ENCODE results near the gene NR4A3.

Gene NR4A3

DNA sequence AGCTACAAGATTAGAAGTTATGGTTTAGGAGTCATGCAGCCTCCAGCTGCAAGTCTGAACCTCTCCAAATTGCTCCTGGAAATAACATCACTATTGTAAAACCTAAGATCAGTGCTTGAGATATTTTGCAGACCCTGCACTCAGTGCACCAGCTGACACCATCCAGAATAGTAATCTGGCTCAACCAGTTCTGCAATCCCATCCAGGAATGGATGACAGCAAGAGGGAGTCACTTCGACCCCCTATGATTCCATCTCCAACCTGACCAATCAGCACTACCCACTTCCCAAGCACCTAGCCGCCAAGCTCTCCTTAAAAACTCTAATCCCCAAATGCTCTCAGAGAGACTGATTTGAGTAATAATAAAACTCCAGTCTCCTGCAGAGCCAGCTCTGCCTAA, 37.9 kb upstream of the NR4A3 start:
- Histone ChIP-seq H3K9ac (ENCODE audit: low read length) (no peak overlapping the region), H3K4me1 (ENCODE audit: low read length) (peaks cover 9% of the 10 kb centered on the region; the same call in 1 of the 2 replicates), H3K79me2 (ENCODE audit: low read length) (no peaks in the 10 kb centered on the region), H3K36me3 (replicated peaks; ENCODE audit: insufficient read depth, low read length) (no peaks in the 10 kb centered on the region), H3F3A (ENCODE audit: insufficient read depth, low read length) (no peaks in the 10 kb centered on the region), H2AFZ (ENCODE audit: low read length) (no peak overlapping the region), H3K4me3 (ENCODE audit: low read length) (no peak overlapping the region), H3K4me2 (ENCODE audit: low read depth, low read length) (peak overlapping the region; percentile 3; the same call in 1 of the 2 replicates), H4K20me1 (ENCODE audit: insufficient read depth, low read length) (no peaks in the 10 kb centered on the region), H3K27ac (ENCODE audit: low read length) (no peak overlapping the region), H3K9me2 (replicated peaks; ENCODE audit: insufficient read depth, low read length) (no peaks in the 10 kb centered on the region), H3K9me3 (replicated peaks; ENCODE audit: insufficient read depth, low read length) (no peaks in the 10 kb centered on the region), H3K27me3 (replicated peaks; ENCODE audit: insufficient read depth, low read length) (no peaks in the 10 kb centered on the region)
- TF ChIP-seq EZH2phosphoT487 (IDR thresholded peaks at IDR 0.05; ENCODE audit: low read length) (no peak), EZH2 (optimal IDR thresholded peaks at IDR 0.05; ENCODE audit: low read depth, low read length) (no peak)
- TF ChIP-seq, protein P1, sequence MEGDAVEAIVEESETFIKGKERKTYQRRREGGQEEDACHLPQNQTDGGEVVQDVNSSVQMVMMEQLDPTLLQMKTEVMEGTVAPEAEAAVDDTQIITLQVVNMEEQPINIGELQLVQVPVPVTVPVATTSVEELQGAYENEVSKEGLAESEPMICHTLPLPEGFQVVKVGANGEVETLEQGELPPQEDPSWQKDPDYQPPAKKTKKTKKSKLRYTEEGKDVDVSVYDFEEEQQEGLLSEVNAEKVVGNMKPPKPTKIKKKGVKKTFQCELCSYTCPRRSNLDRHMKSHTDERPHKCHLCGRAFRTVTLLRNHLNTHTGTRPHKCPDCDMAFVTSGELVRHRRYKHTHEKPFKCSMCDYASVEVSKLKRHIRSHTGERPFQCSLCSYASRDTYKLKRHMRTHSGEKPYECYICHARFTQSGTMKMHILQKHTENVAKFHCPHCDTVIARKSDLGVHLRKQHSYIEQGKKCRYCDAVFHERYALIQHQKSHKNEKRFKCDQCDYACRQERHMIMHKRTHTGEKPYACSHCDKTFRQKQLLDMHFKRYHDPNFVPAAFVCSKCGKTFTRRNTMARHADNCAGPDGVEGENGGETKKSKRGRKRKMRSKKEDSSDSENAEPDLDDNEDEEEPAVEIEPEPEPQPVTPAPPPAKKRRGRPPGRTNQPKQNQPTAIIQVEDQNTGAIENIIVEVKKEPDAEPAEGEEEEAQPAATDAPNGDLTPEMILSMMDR (IDR thresholded peaks at IDR 0.05; ENCODE audit: low read length), result no peak
- DNase-seq, result no peak

DNA sequence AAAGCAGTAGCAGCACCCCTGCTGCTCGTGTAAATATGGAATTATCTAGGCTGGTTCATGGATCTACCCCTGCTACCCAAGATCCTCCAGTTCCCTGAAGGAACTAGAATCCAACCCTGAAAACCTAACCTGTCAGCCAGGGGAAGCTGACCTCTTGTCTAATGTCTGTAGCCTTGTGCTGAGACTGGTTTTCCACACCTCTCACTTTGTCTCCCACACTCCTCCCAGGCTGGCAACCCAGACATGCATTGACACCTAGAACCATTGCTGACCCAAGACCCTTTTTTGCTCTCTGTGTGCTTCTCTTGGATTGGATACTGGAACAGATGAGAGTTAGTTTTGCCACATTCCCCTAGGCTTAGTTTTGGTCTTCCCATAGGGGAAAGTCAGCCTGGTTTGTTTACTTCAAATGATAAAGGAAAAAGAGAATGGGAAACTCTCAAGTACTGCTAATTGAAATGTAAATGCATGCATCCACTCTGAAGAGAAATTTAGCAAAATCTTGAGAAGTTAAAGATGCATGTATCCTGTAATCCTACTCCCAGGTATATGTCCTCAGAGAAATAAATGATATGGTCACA, 36.6 kb upstream of the NR4A3 start:
- Histone ChIP-seq H3K4me1 (ENCODE audit: low read length) (peaks cover 9% of the 10 kb centered on the region; the same call in 1 of the 2 replicates), H3K27ac (ENCODE audit: low read length) (no peak overlapping the region), H3K4me3 (ENCODE audit: low read length) (no peak overlapping the region), H3K79me2 (ENCODE audit: low read length) (no peaks in the 10 kb centered on the region), H3K9me3 (replicated peaks; ENCODE audit: insufficient read depth, low read length) (no peaks in the 10 kb centered on the region), H3F3A (ENCODE audit: insufficient read depth, low read length) (no peaks in the 10 kb centered on the region), H2AFZ (ENCODE audit: low read length) (no peak overlapping the region), H4K20me1 (ENCODE audit: insufficient read depth, low read length) (no peaks in the 10 kb centered on the region), H3K9me2 (replicated peaks; ENCODE audit: insufficient read depth, low read length) (no peaks in the 10 kb centered on the region), H3K27me3 (replicated peaks; ENCODE audit: insufficient read depth, low read length) (no peaks in the 10 kb centered on the region), H3K4me2 (ENCODE audit: low read depth, low read length) (no peak overlapping the region), H3K36me3 (replicated peaks; ENCODE audit: insufficient read depth, low read length) (no peaks in the 10 kb centered on the region), H3K9ac (ENCODE audit: low read length) (no peak overlapping the region)
- TF ChIP-seq, protein P1 (IDR thresholded peaks at IDR 0.05; ENCODE audit: low read length), result no peak
- TF ChIP-seq EZH2 (optimal IDR thresholded peaks at IDR 0.05; ENCODE audit: low read depth, low read length) (no peak), EZH2phosphoT487 (IDR thresholded peaks at IDR 0.05; ENCODE audit: low read length) (no peak)
- no peak for DNase-seq

DNA sequence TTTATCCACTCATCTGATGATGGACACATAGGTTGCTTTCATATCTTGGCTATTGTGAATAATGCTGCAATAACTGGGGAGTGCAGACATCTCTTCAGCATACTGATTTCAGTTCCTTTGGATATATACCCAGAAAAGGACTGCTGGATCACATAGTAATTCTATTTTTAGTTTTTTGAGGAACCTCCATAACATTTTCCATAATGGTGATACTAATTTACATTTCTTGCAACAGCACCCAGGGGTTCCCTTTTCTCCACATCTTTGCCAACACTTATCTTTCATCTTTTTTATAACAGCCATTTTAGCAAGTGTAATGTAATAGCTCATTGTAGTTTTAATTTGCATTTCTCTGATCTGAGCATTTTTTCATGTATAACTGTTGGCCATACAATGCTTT, 34.1 kb upstream of the NR4A3 start:
- no peaks in the 10 kb centered on the region for H4K20me1 ChIP-seq (ENCODE audit: insufficient read depth, low read length)
- H3K4me2 ChIP-seq (ENCODE audit: low read depth, low read length), result no peak overlapping the region
- TF ChIP-seq EZH2 (optimal IDR thresholded peaks at IDR 0.05; ENCODE audit: low read depth, low read length) (no peak), EZH2phosphoT487 (IDR thresholded peaks at IDR 0.05; ENCODE audit: low read length) (no peak)
- TF ChIP-seq, protein P1 (IDR thresholded peaks at IDR 0.05; ENCODE audit: low read length), result no peak
- no peaks in the 10 kb centered on the region for H3K27me3 ChIP-seq (replicated peaks; ENCODE audit: insufficient read depth, low read length)
- H3K4me1 ChIP-seq (ENCODE audit: low read length), result peaks cover 8% of the 10 kb centered on the region; the same call in 1 of the 2 replicates
- H2AFZ ChIP-seq (ENCODE audit: low read length), result no peak overlapping the region
- H3K9me3 ChIP-seq (replicated peaks; ENCODE audit: insufficient read depth, low read length), result no peaks in the 10 kb centered on the region
- H3K9ac ChIP-seq (ENCODE audit: low read length), result no peak overlapping the region
- no peak for DNase-seq
- no peaks in the 10 kb centered on the region for H3K9me2 ChIP-seq (replicated peaks; ENCODE audit: insufficient read depth, low read length)
- H3K4me3 ChIP-seq (ENCODE audit: low read length), result no peak overlapping the region
- no peaks in the 10 kb centered on the region for H3K79me2 ChIP-seq (ENCODE audit: low read length)
- no peaks in the 10 kb centered on the region for H3K36me3 ChIP-seq (replicated peaks; ENCODE audit: insufficient read depth, low read length)
- no peaks in the 10 kb centered on the region for H3F3A ChIP-seq (ENCODE audit: insufficient read depth, low read length)
- H3K27ac ChIP-seq (ENCODE audit: low read length), result no peak overlapping the region
